Activated T-cell treated with anti-CD3 and anti-CD28 coated beads, Interleukin-2, amount 50 U/mL, for 4 hours (primary cell): ENCODE results near the gene XRCC5. TPM values are rescaled to one million over a fixed set of nuclear protein-coding genes. Genes with fewer than 3 reads are reported as not detected.
"Not testable (repeated sequence)": the region's sequence is repeated elsewhere in the genome, so short reads cannot be mapped to it uniquely, and the experiment has no call there.

Experiments used
- ATAC-seq, 2 donors: fragments of 200-7000 bp; cut with Tn5 transposase; one replicate each; pipeline ENCODE4 v1.10.0; 2021
- DNase-seq: peaks from one replicate; pipeline ENCODE4 v3.0.0-alpha.2; 2020
- H3K27me3 Mint-ChIP-seq: one replicate; pipeline ENCODE4 v1.8.0; 2021; ENCODE audit warnings: low read depth, mixed read lengths
- H3K36me3 Mint-ChIP-seq: one replicate; pipeline ENCODE4 v1.8.0; 2022; ENCODE audit warnings: mixed read lengths; ENCODE audit not compliant: insufficient read depth
- H3K4me1 Mint-ChIP-seq: one replicate; pipeline ENCODE4 v1.8.0; 2021; ENCODE audit warnings: low read depth, mixed read lengths
- H3K4me3 Mint-ChIP-seq: one replicate; pipeline ENCODE4 v1.8.0; 2021; ENCODE audit warnings: mild to moderate bottlenecking, moderate library complexity, mixed read lengths
- H3K9me3 Mint-ChIP-seq: one replicate; pipeline ENCODE4 v1.8.0; 2021; ENCODE audit warnings: mixed read lengths
- total RNA-seq, 3 donors: library from RNA; stranded (reverse); gene quantifications; one replicate each; pipeline ENCODE4 v1.2.1, GENCODE V29; 2021

The XRCC5 gene
- total RNA-seq, 3 donors from 2014 or later: 460 to 524 (median 513) TPM

GRCh38 chr2:216194561-216194960 is 85.4 kb downstream of the XRCC5 start:
- Mint-ChIP-seq H3K9me3 (no peaks in the 10 kb centered on the region), H3K4me3 (no peak overlapping the region), H3K27me3 (no peaks in the 10 kb centered on the region), H3K4me1 (peaks cover 31% of the 10 kb centered on the region), H3K36me3 (peaks cover 70% of the 10 kb centered on the region)
- ATAC-seq (no peak), DNase-seq (no peak)

- peaks cover 31% of the 10 kb centered on the region for H3K4me1 Mint-ChIP-seq
- DNase-seq (no peak), ATAC-seq (peak; percentile 93 to 95)
- peaks cover 71% of the 10 kb centered on the region for H3K36me3 Mint-ChIP-seq
- H3K4me3 Mint-ChIP-seq: peak overlapping the region; percentile 22
- no peaks in the 10 kb centered on the region for H3K9me3 Mint-ChIP-seq
- no peaks in the 10 kb centered on the region for H3K27me3 Mint-ChIP-seq
Observed at GRCh38 chr2:216195565-216196029, 86.4 kb downstream of the XRCC5 start.

- Mint-ChIP-seq H3K4me1 (peaks cover 25% of the 10 kb centered on the region), H3K27me3 (no peaks in the 10 kb centered on the region), H3K4me3 (no peak overlapping the region), H3K36me3 (peaks cover 80% of the 10 kb centered on the region), H3K9me3 (no peaks in the 10 kb centered on the region)
- no peak for DNase-seq
- ATAC-seq: no peak
Observed at GRCh38 chr2:216201692-216202306, 92.7 kb downstream of the XRCC5 start.

- Mint-ChIP-seq H3K9me3 (no peaks in the 10 kb centered on the region), H3K36me3 (peaks cover 82% of the 10 kb centered on the region), H3K4me1 (peaks cover 34% of the 10 kb centered on the region), H3K4me3 (no peak overlapping the region), H3K27me3 (no peaks in the 10 kb centered on the region)
- DNase-seq (no peak), ATAC-seq (no peak)
Observed at GRCh38 chr2:216202626-216203250, 93.6 kb downstream of the XRCC5 start.

GRCh38 chr2:216205486-216205885 is 96.3 kb downstream of the XRCC5 start:
- ATAC-seq: no peak

GRCh38 chr2:216206041-216206703 is 97.0 kb downstream of the XRCC5 start:
- Mint-ChIP-seq H3K27me3 (no peaks in the 10 kb centered on the region), H3K4me1 (peaks cover 51% of the 10 kb centered on the region), H3K4me3 (no peak overlapping the region), H3K36me3 (peaks cover 74% of the 10 kb centered on the region), H3K9me3 (no peaks in the 10 kb centered on the region)
- ATAC-seq (peak; percentile 84 to 88), DNase-seq (no peak)

More at GRCh38 chr2:216205486-216205885, 96.3 kb downstream of the XRCC5 start:
- DNase-seq: no peak
- peaks cover 45% of the 10 kb centered on the region for H3K4me1 Mint-ChIP-seq
- H3K27me3 Mint-ChIP-seq: no peaks in the 10 kb centered on the region
- peaks cover 74% of the 10 kb centered on the region for H3K36me3 Mint-ChIP-seq
- no peak overlapping the region for H3K4me3 Mint-ChIP-seq
- no peaks in the 10 kb centered on the region for H3K9me3 Mint-ChIP-seq

- ATAC-seq (peak; percentile 61 to 64), DNase-seq (no peak)
- H3K36me3 Mint-ChIP-seq: peaks cover 68% of the 10 kb centered on the region
- no peak overlapping the region for H3K4me3 Mint-ChIP-seq
- no peaks in the 10 kb centered on the region for H3K27me3 Mint-ChIP-seq
- peaks cover 52% of the 10 kb centered on the region for H3K4me1 Mint-ChIP-seq
- H3K9me3 Mint-ChIP-seq: no peaks in the 10 kb centered on the region
Observed at GRCh38 chr2:216206821-216207220, 97.7 kb downstream of the XRCC5 start.

GRCh38 chr2:216208661-216209060 is 99.5 kb downstream of the XRCC5 start:
- Mint-ChIP-seq H3K4me1 (peaks cover 48% of the 10 kb centered on the region), H3K36me3 (peaks cover 53% of the 10 kb centered on the region)
- ATAC-seq, H3K4me3 Mint-ChIP-seq, H3K9me3 Mint-ChIP-seq, H3K27me3 Mint-ChIP-seq, DNase-seq: not testable (repeated sequence)

GRCh38 chr2:216210701-216211540 is 101.8 kb downstream of the XRCC5 start:
- H3K4me1 Mint-ChIP-seq: peaks cover 36% of the 10 kb centered on the region
- no peak for DNase-seq
- no peak for ATAC-seq
- H3K27me3 Mint-ChIP-seq: no peaks in the 10 kb centered on the region
- H3K9me3 Mint-ChIP-seq: no peaks in the 10 kb centered on the region
- H3K4me3 Mint-ChIP-seq: no peak overlapping the region
- peaks cover 39% of the 10 kb centered on the region for H3K36me3 Mint-ChIP-seq

GRCh38 chr2:216211614-216212145 is 102.5 kb downstream of the XRCC5 start:
- ATAC-seq: no peak
- Mint-ChIP-seq H3K4me1 (peaks cover 30% of the 10 kb centered on the region), H3K4me3 (no peak overlapping the region), H3K36me3 (peaks cover 31% of the 10 kb centered on the region), H3K9me3 (no peaks in the 10 kb centered on the region), H3K27me3 (no peaks in the 10 kb centered on the region)
- no peak for DNase-seq

- no peak for DNase-seq
- Mint-ChIP-seq H3K9me3 (no peaks in the 10 kb centered on the region), H3K27me3 (no peaks in the 10 kb centered on the region), H3K4me3 (no peak overlapping the region), H3K36me3 (peaks cover 13% of the 10 kb centered on the region), H3K4me1 (peaks cover 27% of the 10 kb centered on the region)
- no peak for ATAC-seq
Observed at GRCh38 chr2:216214768-216215167, 105.6 kb downstream of the XRCC5 start.

GRCh38 chr2:216215658-216216390 is 106.7 kb downstream of the XRCC5 start:
- DNase-seq (no peak), ATAC-seq (no peak)
- H3K36me3 Mint-ChIP-seq: peaks cover 13% of the 10 kb centered on the region
- H3K4me3 Mint-ChIP-seq: no peak overlapping the region
- H3K9me3 Mint-ChIP-seq: no peaks in the 10 kb centered on the region
- no peaks in the 10 kb centered on the region for H3K27me3 Mint-ChIP-seq
- H3K4me1 Mint-ChIP-seq: peaks cover 18% of the 10 kb centered on the region
